ENCODE measurements around the gene LIN28B.

DNA sequence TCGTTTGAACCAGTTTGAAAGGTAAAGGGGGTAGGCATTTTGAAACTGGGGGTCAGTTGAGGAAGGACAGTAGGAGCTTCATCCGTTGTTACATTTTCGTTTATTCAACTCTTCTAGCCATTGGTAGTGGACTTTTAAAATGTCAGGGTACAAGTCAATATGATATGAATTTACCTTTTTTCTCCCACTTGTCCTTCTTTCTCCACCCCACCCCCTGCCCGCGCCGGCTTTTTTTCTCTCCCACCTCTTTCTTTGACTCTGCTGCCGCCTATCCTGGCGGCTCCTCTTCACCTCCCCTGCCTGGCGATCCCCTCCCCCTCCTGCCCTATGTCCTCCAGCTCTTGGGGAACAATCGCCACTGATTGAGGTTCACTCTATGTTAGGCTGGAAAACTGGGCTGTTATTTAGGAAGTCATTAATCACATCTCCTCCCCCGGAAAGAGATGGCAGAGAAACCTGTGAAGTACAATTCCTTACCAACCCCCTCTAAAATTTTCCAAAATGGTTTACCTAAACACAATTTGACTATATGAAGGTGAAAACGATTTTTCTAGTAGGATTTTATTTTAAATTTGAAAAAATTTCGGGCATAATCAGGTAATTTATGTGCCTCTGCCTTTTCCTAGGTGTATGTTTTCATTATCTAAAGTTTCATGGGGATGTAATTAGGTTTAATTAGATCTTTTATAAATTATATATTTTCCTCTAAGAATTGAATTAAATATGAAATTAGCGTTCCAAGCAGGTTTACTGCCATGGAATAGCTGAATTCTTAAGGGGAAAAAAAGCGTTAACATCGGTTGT lies 778 bp upstream of the LIN28B start:
- TF ChIP-seq, protein P1, sequence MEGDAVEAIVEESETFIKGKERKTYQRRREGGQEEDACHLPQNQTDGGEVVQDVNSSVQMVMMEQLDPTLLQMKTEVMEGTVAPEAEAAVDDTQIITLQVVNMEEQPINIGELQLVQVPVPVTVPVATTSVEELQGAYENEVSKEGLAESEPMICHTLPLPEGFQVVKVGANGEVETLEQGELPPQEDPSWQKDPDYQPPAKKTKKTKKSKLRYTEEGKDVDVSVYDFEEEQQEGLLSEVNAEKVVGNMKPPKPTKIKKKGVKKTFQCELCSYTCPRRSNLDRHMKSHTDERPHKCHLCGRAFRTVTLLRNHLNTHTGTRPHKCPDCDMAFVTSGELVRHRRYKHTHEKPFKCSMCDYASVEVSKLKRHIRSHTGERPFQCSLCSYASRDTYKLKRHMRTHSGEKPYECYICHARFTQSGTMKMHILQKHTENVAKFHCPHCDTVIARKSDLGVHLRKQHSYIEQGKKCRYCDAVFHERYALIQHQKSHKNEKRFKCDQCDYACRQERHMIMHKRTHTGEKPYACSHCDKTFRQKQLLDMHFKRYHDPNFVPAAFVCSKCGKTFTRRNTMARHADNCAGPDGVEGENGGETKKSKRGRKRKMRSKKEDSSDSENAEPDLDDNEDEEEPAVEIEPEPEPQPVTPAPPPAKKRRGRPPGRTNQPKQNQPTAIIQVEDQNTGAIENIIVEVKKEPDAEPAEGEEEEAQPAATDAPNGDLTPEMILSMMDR (IDR thresholded peaks at IDR 0.05; ENCODE audit: low read depth, low read length, missing input control): no peak
- TF ChIP-seq REST (IDR thresholded peaks at IDR 0.05) (no peak), ATF3 (IDR thresholded peaks at IDR 0.05) (no peak), TAF1 (conservative IDR thresholded peaks at IDR 0.05) (no peak), RXRA (IDR thresholded peaks at IDR 0.05) (no peak), SP1 (IDR thresholded peaks at IDR 0.05) (no peak), FOXA1 (IDR thresholded peaks at IDR 0.05) (no peak), GABPA (IDR thresholded peaks at IDR 0.05 in 1 of 2, conservative IDR thresholded peaks at IDR 0.05 in 1 of 2) (no peak), JUND (IDR thresholded peaks at IDR 0.05) (no peak), RAD21 (IDR thresholded peaks at IDR 0.05) (no peak), NR2F2 (IDR thresholded peaks at IDR 0.05) (no peak), YY1 (IDR thresholded peaks at IDR 0.05) (no peak)
- TF ChIP-seq, protein P2, sequence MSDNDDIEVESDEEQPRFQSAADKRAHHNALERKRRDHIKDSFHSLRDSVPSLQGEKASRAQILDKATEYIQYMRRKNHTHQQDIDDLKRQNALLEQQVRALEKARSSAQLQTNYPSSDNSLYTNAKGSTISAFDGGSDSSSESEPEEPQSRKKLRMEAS (IDR thresholded peaks at IDR 0.05): no peak
